Islet of Langerhans (tissue), 1 donor: Measurements from ENCODE around the gene MCC.

ENCODE experiments used
- FAIRE-seq: peaks from one replicate; lab custom pipeline; 2011; peaks lifted over from hg19 to GRCh38; lab: Jason Lieb, UNC

The MCC gene

DNA sequence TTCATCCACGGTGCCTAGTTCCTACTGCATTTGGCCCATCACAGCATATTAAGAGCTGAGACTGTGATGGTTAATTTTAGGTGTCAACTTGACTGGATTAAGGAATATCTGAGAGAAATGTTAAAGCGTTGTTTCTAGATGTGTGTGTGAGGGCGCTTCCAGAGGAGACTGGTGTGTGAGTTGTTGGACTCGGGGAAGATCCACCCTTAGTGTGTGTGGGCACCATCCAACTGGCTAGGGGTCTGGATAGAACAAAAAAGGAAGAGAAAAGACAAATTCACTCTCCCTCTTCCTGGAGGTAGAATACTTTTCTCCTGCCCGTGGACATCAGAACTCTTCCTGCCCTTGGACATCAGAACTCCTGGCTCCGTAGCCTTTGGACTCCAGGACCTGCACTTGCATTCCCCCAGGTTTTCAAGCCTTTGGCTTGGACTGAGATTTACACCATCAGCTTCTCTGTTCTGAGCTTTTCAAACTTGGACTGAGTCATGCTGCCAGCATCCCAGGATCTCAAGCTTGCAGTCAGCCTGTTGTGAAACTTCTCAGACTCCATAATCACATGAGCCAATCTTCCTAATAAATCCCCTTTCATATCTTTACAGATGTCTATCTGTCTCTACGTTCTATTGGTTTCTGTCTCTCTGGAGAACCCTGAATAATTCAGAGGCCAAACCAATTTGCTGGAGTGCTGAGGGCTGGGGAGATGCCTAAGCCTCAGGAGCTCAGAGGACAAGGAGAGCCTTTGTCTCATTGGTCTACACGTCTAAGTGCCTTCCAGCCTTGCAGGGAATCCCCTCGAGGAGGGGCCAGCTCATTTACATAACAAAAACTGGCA is 347.2 kb downstream of the MCC start:
- FAIRE-seq, result no peak

DNA sequence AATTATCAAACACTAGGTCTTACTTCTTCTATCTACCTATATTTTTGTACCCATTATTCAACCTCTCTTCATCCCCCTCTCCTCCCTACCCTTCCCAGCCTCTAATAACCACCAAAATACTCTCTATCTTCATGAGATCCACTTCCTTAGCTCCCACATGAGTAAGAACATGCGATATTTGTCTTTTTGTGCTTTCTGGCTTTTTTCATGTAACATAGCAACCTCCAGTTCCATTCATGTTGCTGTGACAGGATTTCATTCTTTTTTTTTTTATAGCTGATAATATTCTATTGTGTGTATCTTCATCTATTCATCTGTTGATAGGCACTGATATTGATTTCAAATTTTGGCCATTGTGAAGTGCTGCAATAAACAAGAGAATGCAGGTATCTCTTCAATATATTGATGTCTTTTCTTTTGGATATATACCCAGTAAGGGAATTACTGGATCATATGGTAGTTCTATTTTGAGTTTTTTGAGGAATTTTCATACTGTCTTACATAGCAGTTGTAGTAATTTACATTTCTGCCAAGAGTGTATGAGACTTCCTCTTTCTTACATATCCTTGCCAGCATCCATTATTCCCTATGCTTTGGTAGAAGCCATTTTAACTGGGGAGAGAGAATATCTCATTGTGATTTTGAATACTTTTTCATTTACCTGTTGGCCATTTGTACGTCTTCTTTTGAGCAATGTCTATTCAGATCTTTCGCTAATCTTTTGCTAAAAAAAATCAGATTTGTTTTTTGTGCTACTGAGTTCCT is 354.9 kb downstream of the MCC start:
- FAIRE-seq, result no peak

DNA sequence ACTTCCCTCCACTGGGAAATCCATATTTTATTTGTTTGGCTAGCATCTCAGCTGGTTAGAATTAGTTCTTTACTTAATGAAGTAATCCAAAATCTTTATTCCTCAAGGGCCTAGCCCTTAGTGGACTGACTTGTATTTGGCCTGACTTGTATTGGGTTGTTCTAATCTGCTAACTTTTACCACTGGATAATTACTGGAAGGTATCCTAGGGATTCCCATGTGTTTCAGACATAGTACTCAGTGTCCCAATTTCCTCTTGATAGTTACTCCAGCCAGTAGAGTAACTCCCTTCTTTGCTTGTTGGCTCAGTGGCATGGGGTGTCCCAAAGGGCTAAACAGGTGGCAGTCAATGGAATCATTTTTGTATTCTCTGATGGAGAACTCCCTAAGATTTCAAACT is 355.7 kb downstream of the MCC start:
- FAIRE-seq, result no peak

DNA sequence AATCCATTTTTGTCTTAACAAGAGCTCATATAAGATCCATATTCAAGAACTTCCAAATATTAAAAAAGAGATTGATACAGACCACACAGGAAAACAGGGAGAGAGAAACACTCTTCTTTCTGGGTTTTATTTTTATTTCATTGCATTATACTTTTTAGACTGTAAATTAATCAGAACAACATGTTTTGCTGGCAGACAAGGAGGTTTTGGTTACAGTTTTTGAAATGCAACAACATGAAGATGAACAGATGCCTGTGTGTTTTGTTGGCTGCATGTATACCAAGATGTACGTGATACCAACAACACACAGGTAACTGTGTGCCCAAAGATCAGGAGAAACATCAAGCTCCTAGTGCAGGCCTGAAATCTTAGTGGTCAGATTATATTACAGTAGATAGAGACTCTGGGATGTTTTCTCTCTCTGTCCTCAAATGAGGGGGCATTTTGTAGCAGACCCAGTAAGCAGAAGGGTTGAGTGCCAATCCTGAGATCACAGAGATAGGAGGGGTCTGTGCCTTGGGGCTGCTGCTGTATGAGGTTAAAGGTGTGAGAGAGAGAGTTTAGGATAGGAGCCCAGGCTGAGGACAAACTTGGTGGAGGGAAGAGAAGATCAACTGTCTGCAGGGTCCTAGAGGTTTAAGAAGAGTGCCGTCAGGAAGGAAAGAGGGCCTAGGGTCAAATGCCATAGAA is 359.5 kb downstream of the MCC start:
- FAIRE-seq, result no peak

DNA sequence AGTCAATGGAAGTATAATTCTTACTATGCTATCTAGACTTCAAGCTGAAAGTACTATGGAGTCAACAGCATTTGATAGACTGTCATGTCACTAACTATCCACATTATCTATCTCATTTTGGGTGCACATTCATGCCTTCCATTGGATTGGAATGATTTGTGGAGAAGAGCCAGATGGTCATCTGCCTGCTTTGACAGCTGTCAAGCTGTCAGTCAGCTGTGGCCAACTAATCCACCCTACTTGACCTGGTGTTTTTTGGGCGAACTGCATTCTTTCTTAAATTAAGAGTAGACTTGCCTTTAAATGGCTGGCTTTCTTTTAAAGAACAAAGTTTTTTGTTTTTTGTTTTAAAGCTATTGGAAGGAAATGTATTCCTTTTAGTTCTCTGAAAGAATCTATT is 360.2 kb downstream of the MCC start:
- no peak for FAIRE-seq

DNA sequence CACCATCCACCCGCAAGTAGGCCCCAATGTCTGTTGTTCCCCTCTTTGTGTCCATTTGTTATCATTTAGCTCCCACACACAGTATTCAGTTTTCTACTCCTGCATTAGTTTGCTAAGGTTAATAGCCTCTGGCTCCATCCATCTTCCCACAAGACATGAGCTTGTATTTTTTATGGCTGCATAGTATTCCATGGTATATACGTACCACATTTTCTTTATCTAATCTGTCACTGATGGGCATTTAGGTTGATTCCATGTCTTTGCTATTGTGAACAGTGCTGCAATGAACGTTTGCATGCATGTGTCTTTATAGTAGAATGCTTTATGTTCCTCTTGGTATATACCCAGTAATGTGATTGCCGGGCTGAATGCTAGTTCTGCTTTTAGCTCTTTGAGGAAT is 361.2 kb downstream of the MCC start:
- FAIRE-seq, result no peak

DNA sequence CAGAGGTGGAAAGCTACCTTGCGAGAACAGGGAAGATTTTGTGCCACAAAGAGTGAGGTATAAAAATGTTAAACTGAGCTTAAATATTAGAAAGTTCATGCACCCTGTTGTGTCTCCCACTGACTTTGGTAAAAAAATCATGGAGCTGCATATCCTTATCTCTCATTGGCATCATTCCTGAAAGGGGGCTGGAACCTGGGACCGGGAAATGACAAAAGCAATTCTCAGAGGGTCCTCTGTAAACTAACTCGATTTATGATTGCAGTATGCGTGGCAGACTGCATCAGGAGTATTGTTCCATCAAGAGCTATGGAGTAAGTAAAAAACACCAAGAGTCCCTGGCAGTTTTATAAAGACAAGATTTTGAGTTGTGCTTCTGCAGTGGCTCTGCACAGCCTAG is 362.9 kb downstream of the MCC start:
- no peak for FAIRE-seq

DNA sequence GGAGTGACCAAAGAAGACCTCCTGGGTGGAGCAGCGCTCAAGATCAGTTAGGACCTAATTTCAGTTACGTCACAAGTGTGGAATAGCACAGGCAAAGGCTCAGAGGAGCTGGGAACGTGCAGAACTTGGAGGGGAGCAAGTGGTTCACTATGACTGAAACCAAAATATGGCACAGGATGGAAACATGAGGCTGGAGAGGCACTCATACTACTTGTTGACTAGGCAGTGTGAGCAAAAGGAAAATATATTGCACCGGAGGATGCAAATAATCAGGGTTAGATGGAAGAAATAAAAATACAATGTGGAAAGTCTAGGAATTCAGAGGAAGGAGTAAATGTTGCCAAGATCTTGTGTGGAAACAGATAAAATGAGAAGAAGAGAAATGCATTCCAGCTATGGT is 363.3 kb downstream of the MCC start:
- FAIRE-seq, result no peak

DNA sequence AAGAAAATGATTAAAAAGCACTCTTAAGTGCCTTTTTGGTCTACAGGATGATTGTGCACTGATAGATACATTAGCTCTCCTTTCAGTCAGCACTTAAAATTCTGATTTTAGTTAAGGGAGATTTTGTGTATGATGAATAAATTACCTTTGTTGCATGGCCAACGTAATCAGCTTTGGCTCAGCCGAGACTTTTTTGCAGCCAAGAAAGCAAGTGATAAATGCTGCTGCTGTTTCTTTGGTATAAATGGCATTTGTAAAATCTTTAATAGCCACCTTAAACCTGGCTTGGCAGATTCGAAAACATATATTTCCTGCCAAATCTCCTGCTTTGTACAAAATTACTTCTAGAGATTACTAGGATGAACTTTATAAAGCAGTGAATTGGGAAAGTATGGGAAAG is 364.0 kb downstream of the MCC start:
- FAIRE-seq, result peak; percentile 97

DNA sequence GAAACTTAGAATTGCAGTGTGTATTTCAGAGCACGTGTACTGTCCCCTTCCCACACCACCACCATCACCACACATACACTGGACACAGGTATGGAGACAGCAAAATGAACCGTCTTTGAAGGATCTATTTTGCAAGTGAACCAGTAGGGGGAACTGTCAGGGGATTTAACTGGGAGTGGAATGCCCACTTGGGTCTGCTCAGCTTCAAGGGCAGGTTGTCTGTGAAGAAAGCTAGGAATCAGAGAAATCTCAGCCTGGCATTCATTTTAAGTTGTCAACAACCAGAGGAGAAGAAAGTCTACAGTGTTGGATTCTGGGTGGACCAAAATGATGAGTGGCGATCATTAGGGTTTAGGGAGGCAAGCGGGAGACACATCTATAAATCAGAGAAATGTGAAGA is 364.6 kb downstream of the MCC start:
- peak; percentile 30 for FAIRE-seq

DNA sequence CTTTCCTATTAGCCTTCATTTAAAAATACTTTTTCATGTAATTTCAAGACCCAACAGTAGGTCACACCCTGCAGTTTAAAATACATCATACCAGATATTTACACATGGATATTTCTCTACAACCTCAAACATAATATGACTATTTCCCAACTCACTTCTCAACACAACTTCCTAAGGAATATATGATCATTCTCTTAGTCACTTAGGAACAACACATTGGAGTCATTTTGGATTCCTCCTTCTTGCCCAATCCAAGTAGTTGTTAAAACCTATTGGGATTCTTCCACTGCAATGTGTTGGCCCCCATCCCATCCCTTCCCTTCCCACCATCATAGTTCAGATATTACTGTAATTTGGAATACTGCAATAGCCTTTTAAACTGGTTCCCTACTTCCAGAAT is 366.2 kb downstream of the MCC start:
- no peak for FAIRE-seq

DNA sequence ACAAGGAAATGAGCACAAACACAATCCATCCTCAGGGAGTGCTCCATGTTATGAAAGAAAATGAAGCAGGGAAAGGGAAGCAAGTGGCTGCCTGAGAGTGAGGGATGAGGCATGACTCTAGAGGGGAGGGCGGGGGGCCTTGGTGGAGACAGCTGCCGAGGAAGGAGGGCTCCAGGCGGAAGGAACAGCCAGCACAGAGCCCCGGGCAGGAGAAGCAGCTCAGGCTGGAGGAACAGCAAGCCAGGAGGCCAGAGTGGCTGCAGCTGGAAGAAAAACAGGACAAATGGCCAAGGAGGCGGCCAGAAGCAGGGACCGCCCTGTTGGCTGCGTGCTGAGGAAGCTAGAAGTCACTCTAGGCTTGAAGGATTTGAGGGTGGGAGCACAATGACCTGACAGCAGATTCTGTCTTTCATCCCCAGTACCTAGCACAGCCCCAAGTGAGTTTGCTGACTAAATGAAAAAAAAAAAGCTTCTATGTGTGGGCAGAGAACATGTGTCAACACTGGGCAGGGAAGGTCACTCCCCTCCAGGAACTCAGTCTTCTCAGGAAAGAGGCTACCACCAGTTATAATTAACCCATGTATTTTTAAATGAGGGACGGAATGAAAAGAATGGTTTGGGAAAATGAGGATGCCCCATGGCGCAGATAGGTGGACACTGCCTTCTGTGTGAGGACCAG is 368.9 kb downstream of the MCC start:
- FAIRE-seq, result no peak

DNA sequence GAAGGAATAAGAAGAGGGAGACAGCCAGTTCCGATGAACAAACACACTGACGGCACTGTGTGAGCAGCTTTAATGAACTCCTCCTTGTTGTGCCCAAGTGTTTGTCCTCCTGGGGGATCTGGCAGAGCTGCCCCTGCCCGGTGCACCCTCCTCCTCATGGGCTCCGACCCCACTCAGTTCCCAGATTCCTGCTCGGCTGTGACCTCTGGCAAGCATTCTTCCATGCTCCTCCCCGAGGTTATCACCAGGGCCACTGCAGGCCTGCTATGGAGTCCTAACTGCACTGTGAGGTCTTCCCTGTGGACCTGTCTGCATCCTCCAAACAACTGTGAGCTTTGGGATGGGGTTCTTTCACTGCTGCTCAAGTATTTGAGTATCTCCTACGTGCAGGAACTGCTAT is 369.5 kb downstream of the MCC start:
- no peak for FAIRE-seq

DNA sequence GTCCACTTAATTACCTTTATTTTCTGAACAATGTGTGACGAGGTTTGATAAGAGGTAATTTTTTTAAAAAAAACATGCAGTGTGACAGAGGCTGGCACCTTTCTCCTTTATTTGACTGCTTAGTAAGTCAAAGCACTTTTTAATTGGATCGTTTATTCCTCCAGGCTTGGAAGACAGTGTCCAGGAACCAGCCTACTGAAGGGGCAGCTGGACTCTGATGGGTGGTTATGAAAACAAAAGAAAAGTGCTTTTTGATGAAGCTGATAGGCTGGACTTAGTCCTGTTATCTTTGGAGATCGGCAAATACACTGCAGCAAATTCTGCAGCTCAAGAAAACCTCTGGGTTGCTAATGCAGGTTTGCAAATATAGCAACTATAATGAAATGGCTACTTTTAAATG is 370.0 kb downstream of the MCC start:
- no peak for FAIRE-seq

DNA sequence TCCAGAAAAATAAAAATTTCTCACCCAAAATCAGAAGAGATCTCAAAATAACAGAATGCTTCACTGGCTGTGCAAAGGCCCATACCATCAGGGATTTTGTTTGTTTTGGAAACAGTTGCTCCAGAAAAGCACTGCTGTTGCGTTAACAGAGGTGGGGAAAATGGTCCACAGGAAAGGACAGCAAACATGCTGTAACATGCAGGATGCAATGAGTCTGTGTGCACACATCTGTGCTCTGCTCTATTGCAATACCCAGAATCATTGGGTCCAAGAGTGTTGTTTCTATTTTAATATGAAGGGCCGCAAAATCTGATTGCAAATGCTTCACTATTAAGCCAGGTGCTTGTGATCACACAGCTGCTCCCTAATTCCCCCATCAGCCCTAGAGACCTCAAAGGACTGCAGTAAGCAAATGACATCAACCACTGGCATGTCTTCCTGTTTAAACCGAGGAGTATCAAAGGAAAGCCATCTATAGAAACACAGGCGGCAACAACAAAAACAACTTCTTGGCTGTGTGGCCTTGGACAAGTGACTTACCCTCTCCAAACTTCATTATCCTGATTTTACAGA is 370.6 kb downstream of the MCC start:
- FAIRE-seq, result no peak

DNA sequence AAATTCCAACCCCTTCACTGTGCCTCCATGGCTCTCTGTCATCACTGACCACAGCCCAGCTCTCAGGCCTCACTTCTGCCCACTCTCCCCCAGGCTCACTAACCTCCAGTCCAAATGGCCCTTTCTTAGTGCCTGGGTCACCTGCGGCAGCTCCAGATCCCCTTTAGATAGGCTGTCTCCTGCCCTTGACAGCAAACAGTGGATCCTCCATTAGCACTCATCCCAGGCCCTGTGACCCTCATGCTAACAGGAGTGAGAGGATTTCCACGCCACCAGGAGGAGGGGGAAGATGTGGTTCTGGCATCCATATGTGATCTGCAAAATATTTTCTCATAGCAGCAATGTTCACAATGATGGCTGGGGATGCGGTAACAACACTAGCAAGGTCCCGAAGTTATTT is 372.3 kb downstream of the MCC start:
- FAIRE-seq, result no peak

DNA sequence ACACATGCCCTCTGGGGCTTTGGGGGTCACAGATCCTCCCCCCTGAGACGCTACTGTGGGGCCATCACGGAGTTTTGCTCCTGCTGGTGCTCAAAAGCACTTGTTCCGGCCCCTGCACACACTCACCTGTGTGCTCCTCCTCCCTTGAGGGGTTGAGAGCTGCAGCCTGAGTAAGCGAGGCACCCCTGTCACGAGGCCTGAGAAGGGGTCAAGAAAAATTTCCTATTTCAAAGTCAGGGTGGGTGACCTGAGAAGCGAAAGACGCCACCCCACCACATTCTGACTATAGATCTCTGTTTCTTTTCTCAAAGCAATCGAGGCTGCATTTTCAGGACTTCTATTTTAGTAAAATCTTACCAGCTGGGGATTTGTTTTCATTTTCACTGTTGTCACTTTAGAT is 373.2 kb downstream of the MCC start:
- no peak for FAIRE-seq

DNA sequence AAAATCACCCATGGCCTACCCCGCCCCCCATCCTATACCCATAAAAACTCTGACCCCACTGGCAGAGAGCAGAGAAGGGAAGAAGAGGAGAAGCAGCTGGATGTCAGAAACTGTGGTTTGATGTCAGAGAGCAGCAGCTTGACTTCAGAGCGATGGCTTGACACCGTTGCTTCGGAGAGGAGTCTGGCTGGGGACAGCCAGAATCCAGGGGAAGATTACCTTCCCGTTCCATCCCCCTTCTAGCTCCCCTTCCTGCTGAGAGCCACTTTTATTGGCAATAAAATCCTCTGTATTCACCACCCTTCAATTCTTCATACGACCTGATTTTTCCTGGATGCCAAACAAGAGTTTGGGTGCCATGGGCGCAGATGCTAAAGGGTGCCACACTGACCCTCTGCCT is 373.7 kb downstream of the MCC start:
- FAIRE-seq, result no peak

DNA sequence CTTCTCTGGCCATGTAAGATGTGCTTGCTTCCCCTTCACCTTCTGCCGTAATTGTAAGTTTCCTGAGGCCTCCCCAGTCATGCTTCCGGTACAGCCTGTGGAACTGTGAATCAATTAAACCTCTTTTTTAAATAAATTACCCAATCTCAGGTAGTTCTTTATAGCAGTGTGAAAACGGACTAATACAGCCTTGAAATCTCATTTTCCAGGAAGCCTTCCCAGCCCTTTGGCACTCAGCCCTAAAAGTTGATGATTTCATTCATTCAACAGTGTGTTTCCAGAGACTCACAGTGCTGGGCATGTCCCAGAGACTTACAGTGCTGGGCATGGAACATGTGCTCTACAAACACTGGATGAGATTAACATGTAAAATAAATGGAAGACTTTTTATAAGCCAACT is 375.8 kb downstream of the MCC start:
- no peak for FAIRE-seq

DNA sequence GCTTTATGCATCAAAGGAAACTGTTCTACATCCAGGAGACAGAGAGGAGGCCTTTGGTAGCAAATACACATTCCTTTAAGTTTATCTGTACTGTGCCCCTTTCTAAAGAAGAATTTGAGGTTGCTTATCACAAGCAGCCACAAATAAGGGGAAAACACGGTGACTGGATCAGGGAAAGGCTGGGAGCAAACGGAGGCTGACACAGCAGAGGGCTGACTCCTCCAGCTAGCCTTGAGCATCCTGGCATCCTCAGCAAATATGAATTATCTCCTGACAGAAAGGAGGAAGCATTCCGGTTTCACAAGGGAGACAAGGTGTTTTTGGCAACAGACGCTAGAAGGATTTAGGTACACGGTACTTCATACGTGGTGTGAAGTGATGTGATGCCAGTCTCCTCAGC is 378.1 kb downstream of the MCC start:
- no peak for FAIRE-seq

DNA sequence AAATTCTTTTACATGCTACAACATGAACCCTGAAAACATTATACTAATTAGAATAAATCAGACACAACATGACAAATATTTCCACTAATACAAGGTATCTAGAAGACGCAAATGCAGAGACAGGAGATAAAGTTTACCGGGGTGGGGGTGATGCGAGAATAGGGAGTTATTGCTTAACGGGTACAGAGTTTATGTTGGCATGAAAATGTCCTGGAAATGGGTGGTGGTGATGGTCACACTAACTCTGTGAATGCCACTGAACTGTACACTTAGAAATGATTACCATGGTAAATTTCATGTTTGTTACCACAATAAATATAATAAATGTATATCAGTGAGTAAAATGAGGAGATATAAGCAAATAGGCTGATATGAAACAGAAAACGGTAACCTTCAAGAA is 378.9 kb downstream of the MCC start:
- no peak for FAIRE-seq

DNA sequence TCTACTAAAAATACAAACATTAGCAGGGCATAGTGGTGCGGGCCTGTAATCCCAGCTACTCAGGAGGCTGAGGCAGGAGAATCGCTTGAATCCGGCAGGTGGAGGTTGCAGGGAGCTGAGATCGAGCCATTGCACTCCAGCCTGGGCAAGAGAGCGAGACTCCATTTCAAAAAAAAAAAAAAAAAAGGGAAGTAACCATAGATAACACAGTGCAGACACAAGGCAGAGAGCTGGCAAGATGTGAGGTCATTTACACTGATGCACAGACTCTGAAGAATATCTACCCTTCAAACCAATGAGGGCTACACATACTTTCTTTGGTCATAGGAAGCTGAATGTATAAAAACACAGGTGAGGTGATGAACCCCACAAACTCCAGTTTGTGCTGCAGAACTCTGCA is 379.8 kb downstream of the MCC start:
- FAIRE-seq, result no peak
